HAP-1 (cell line): ENCODE results near the gene TNS3.
A peak's percentile ranks its signal among the peaks of the same experiment; 100 is the strongest.
"Not testable (repeated sequence)": the region's sequence is repeated elsewhere in the genome, so short reads cannot be mapped to it uniquely, and the experiment has no call there.

Experiments used
- DNase-seq, 2 experiments: peaks; one replicate each; pipeline ENCODE4 v3.0.0-alpha.2; 2016 to 2020; ENCODE audit warnings: low spot score in 2 of 2
- H3K27me3 ChIP-seq: fragments of 250-450 bp; sonication (Bioruptor Pico); 2 replicates; pipeline ENCODE4 v1.5.1; 2020; ENCODE audit warnings: low read depth, mild to moderate bottlenecking, moderate library complexity
- H3K36me3 ChIP-seq: fragments of 250-450 bp; sonication (Bioruptor Pico); replicated peaks from 2 replicates; pipeline ENCODE4 v1.5.1; 2020; ENCODE audit warnings: mild to moderate bottlenecking
- H3K4me1 ChIP-seq: fragments of 250-450 bp; sonication (Bioruptor Pico); 2 replicates; pipeline ENCODE4 v1.5.1; 2020; ENCODE audit warnings: mild to moderate bottlenecking
- H3K4me3 ChIP-seq: fragments of 250-450 bp; sonication (Bioruptor Pico); 2 replicates; pipeline ENCODE4 v1.5.1; 2020; ENCODE audit warnings: mild to moderate bottlenecking, moderate library complexity
- H3K9me3 ChIP-seq: fragments of 250-450 bp; sonication (Bioruptor Pico); 2 replicates; pipeline ENCODE4 v1.5.1; 2020; ENCODE audit warnings: mild to moderate bottlenecking, moderate library complexity
- in situ Hi-C: fragments of 300-500 bp; cut with MboI; formaldehyde crosslinking; loops from 3 replicates; pipeline ENCODE4 v1.14.3; 2020; ENCODE audit warnings: low sequenced_read_pairs, inconsistent platforms, mixed read lengths

Gene TNS3

GRCh38 chr7:47542051-47542450 is 39.9 kb downstream of the TNS3 start:
- Histone ChIP-seq H3K36me3 (peaks cover 3% of the 10 kb centered on the region), H3K27me3 (no peaks in the 10 kb centered on the region), H3K4me3 (no peak overlapping the region), H3K4me1 (peaks cover 10% of the 10 kb centered on the region), H3K9me3 (no peaks in the 10 kb centered on the region)
- no peak for DNase-seq
- in situ Hi-C loops, result no loop called here

GRCh38 chr7:47541485-47541884 is 40.4 kb downstream of the TNS3 start:
- DNase-seq, H3K9me3 ChIP-seq, H3K4me3 ChIP-seq, H3K36me3 ChIP-seq, H3K27me3 ChIP-seq, in situ Hi-C loops: not testable (repeated sequence)
- H3K4me1 ChIP-seq, result peaks cover 11% of the 10 kb centered on the region

GRCh38 chr7:47540387-47541350 is 41.2 kb downstream of the TNS3 start:
- peaks cover 3% of the 10 kb centered on the region for H3K36me3 ChIP-seq
- H3K27me3 ChIP-seq, result no peaks in the 10 kb centered on the region
- DNase-seq, result no peak
- in situ Hi-C loops, result no loop called here
- no peaks in the 10 kb centered on the region for H3K9me3 ChIP-seq
- H3K4me1 ChIP-seq, result peaks cover 19% of the 10 kb centered on the region
- H3K4me3 ChIP-seq, result no peak overlapping the region

- in situ Hi-C loops, result no loop called here
- DNase-seq, result no peak
- Histone ChIP-seq H3K4me3 (no peak overlapping the region), H3K4me1 (peaks cover 22% of the 10 kb centered on the region), H3K9me3 (no peaks in the 10 kb centered on the region), H3K27me3 (no peaks in the 10 kb centered on the region), H3K36me3 (peaks cover 3% of the 10 kb centered on the region)
Measured at GRCh38 chr7:47540053-47540386, 41.9 kb downstream of the TNS3 start.

GRCh38 chr7:47539398-47540052 is 42.4 kb downstream of the TNS3 start:
- Histone ChIP-seq H3K4me1 (peaks cover 27% of the 10 kb centered on the region), H3K9me3 (no peaks in the 10 kb centered on the region), H3K36me3 (peaks cover 3% of the 10 kb centered on the region), H3K27me3 (no peaks in the 10 kb centered on the region), H3K4me3 (no peak overlapping the region)
- no peak for DNase-seq
- in situ Hi-C loops, result no loop called here

- H3K27me3 ChIP-seq, result no peaks in the 10 kb centered on the region
- in situ Hi-C loops, result no loop called here
- H3K4me3 ChIP-seq, result no peak overlapping the region
- H3K4me1 ChIP-seq, result peaks cover 34% of the 10 kb centered on the region
- H3K9me3 ChIP-seq, result no peaks in the 10 kb centered on the region
- no peak for DNase-seq
- H3K36me3 ChIP-seq, result peaks cover 3% of the 10 kb centered on the region
Measured at GRCh38 chr7:47538846-47539311, 43.0 kb downstream of the TNS3 start.

- Histone ChIP-seq H3K36me3 (no peaks in the 10 kb centered on the region; the same call in none of the 2 replicates), H3K27me3 (no peaks in the 10 kb centered on the region), H3K4me3 (no peak overlapping the region), H3K9me3 (no peaks in the 10 kb centered on the region), H3K4me1 (peaks cover 34% of the 10 kb centered on the region)
- no peak for DNase-seq
- in situ Hi-C loops, result no loop called here
Measured at GRCh38 chr7:47537716-47538675, 43.9 kb downstream of the TNS3 start.

- no peak overlapping the region for H3K4me3 ChIP-seq
- DNase-seq, result no peak
Measured at GRCh38 chr7:47536661-47537611, 45.0 kb downstream of the TNS3 start.

DNA sequence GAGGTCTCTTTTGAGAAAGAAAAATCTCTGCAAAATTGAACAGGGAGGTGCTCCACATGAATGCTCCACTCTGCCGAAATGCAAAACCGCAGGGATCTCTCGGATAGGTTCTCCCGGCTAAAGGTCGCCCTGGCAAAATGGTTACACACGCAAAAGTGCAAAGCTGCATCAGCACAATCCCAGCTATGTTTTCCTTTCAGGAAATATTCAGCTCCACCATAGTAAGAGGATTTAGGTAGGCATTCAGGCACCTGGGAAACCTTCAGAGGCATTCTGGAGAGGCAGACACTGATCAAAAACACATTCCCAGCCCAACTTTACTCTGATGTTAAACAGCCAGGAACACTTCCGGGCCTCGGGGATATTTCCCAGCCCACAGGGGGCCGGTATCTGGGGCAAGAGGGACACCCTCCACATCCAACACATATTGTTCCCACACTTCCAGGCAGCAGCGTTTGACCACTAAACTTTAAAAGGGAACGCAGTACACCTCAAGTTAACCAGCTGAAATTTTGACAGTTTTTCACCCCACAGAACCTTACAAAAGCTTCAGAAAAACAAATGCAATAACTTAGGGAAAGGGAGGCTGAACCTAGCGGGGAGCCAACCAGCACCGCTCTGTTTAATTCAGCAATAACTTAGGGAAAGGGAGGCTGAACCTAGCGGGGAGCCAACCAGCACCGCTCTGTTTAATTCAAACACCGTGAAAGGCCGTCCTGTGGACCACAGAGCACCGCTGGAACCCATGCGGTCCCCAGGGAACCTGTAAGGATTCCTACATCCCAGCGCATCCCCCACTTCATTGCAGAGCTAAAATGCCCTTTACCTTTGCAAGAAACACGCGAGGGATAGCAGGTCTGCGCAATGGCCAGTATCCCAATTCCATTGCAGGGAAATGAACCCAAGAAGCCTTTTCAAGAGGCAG is 45.9 kb downstream of the TNS3 start:
- Histone ChIP-seq H3K4me3 (no peak overlapping the region), H3K4me1 (peaks cover 24% of the 10 kb centered on the region), H3K36me3 (no peaks in the 10 kb centered on the region; the same call in 1 of the 2 replicates), H3K9me3 (no peaks in the 10 kb centered on the region), H3K27me3 (no peaks in the 10 kb centered on the region)
- in situ Hi-C loops, result no loop called here
- DNase-seq, result peak in 1 of 2 experiments; percentile 35

More at GRCh38 chr7:47536661-47537611, 45.0 kb downstream of the TNS3 start:
- H3K4me1 ChIP-seq, result peaks cover 32% of the 10 kb centered on the region
- no peaks in the 10 kb centered on the region for H3K9me3 ChIP-seq
- no peaks in the 10 kb centered on the region; the same call in 1 of the 2 replicates for H3K36me3 ChIP-seq
- in situ Hi-C loops, result no loop called here
- H3K27me3 ChIP-seq, result no peaks in the 10 kb centered on the region

DNA sequence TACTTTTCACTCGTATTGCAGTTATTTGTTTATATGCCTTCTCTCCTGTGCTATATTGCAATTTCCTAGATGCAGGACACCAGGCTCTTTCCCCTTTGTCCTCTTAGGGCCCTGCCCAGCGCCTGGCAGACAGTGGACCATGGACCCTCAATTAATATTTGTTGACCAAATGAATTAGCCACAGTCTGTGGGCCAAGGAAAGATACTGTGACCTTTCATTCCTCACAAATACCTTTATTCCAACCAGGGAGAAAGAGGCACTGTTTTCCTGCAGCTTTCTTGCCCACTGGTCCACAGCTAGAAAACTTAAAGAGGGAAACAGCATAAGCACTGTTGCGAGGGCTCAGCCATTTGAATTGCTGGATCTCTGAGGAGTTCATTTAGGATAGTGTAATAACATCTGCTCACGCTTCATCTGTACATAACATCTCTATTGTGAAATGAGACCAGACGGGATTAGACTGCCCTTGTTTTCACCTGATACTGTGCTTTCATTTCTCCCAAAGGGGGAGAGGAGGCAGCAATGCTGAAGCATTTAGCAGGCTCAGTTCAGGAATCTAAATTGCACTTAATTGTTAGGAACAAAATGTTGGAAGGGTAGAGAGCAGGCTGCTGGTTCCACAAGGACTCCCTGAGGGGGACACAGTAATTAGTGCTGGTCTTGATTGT is 46.7 kb downstream of the TNS3 start:
- peaks cover under 1% of the 10 kb centered on the region; the same call in 1 of the 2 replicates for H3K9me3 ChIP-seq
- H3K36me3 ChIP-seq, result no peaks in the 10 kb centered on the region; the same call in 1 of the 2 replicates
- H3K4me3 ChIP-seq, result no peak overlapping the region
- H3K27me3 ChIP-seq, result no peaks in the 10 kb centered on the region
- H3K4me1 ChIP-seq, result peaks cover 24% of the 10 kb centered on the region
- DNase-seq, result peak; percentile 53 to 68
- in situ Hi-C loops, result no loop called here

- no peak overlapping the region for H3K4me3 ChIP-seq
- no peaks in the 10 kb centered on the region for H3K27me3 ChIP-seq
- H3K4me1 ChIP-seq, result peaks cover 24% of the 10 kb centered on the region
- in situ Hi-C loops, result no loop called here
- DNase-seq, result no peak
- peaks cover 3% of the 10 kb centered on the region; the same call in 1 of the 2 replicates for H3K9me3 ChIP-seq
- H3K36me3 ChIP-seq, result peaks cover 7% of the 10 kb centered on the region
Measured at GRCh38 chr7:47534322-47535034, 47.4 kb downstream of the TNS3 start.
